Epidermal melanocyte (primary cell): ENCODE results near the gene ARPIN.
"Not testable (repeated sequence)": the region's sequence is repeated elsewhere in the genome, so short reads cannot be mapped to it uniquely, and the experiment has no call there.

Source experiments
- DNase-seq: peaks from one replicate; pipeline ENCODE4 v3.0.0; 2011; ENCODE audit warnings: low spot score; ENCODE audit not compliant: insufficient read length

ARPIN gene

DNA sequence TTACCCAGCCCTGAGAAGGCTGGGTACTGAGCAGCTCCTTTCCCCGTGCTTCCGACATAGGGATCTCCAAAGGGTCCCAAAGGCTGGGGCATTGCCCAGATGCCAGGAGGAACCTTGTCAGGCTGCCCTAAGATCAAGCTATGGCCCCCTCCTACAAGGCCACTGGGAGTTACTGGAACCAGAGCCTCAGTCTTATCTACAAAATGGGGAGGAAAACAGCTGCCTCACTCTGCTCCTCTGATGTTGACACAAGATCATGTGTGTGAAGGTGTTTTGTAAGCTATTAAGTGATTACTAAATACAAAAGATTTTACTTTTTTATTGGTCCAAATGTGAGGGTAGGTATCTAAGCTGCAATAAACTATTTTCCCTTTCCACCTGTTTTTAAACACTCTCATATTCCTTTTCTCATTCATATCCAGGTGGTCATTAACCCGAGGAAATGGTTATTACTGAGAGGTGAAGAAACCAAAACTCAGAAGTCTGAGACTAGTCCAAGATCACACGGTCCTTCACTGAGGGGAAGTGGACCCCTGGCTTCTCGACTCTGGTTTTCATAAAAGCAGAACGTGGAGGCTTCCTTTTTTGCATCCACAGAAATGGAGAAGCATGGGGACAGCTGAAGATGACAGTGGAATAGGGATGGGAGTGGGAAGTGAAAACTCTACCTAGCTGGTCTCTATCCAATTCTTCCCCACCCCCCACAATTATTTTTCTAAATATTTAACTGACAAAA is 1.7 kb downstream of the ARPIN start:
- no peak for DNase-seq

- no peak for DNase-seq
Measured at GRCh38 chr15:89909611-89910010, 3.1 kb downstream of the ARPIN start.

DNA sequence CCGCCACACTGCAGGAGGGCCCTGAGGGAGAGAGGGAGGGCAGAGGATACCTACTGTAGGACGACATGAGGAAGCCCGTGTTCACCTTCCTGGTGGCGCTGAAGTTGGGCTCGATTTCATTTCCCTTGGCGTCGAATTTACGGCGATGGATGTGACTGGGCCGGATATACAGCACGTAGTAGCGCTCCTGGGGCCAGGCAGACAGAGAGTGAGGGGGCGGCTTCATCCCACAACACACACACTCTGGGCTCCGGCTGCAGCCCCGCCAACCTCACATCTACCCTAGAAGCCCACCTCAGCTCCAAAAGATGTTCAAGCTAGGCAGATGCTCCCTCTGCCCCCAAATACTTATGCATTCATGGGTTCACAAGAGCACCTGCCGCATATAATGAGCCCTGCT is 4.5 kb downstream of the ARPIN start:
- DNase-seq = no peak

DNA sequence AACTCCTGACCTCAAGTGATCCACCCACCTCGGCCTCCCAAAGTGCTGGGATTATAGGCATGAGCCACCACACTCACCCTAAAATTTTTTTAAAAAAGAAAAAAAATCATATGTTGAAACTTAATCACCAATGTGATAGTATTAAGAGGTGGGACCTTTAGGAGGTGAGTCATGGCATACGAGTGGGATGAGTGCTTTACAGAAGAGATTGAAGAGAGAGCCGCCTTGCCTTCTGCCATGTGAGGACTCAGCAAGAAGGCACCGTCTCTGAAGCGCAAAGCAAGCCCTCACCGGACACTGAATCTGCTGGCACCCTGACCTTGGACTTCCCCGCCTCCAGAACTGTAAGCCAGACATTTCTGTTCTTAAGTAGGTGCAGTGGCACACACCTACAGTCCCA is 5.5 kb downstream of the ARPIN start:
- DNase-seq = no peak

GRCh38 chr15:89905846-89906378 is 6.8 kb downstream of the ARPIN start:
- DNase-seq = no peak

DNA sequence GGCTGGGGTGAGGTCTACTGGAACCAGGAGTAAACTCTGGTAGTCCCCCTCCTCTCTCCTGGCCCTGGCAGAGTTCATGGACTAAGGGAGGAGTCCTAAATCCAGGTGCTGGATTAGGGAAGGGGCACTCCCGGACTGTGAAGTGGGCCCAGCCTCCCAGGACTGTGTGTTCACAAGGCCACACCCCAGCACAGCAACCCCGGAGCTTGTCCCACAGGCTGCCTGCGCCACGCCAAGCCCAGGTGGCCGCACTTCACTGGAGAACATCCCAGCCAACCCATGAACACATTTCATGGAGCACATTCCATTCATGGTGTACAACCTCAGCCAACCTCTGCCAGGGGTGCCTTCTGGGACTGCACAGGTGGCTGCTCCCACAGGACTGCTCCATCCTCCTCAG is 8.2 kb downstream of the ARPIN start:
- no peak for DNase-seq

DNA sequence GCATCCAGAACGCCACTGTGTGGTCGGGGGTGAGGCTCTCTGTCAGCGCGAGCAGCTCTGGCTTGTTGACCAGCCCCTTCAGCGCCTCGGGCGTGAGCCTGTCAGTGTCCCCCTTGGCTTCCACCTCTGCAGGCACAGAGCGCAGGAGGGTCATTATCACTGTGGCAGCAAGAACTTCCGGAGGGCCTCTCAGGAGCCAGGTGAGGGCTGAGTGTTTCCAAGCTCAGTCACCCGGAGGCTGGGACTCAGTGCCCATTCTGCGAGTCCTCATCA is 9.0 kb downstream of the ARPIN start:
- DNase-seq = no peak

DNA sequence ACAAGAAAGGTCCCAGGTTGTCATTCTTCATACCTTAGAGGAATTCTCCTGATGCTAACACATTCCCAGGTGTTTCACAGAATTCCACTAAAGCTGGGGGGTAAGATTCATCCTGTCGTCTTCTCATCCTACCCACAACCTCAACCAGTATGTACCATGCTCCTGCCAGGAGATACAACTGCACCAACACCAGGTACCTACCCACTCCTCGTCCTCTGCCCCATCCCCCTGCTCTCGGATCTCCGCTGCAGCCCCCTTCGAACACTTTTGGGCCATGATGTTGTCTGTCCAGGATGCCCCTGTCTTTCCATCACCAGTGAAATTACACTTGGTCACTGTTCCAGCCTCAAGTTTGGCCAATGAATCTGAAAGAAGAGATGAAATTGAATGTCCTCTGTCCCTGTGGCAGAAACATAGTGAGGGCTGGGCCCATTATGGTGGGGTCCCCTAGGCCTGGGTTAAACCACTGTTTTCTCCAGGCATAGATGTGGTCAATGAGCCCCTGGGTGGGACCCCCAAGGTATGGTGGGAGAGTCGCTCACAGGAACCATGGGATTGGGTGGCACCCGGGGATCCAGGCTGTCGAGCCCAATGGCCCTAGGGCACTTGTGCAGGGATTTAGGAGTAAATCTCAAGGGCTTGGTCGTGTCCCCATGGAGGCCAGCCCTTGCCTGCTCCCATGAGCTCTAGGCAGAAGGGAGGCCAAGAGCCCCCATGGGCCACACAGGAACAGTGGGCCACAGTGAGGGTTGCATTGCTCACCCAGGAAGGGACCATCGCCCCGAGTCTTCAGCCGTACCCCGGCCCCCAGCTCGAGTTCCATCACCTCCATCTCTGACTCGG is 9.5 kb downstream of the ARPIN start:
- no peak for DNase-seq

- DNase-seq = no peak
Measured at GRCh38 chr15:89900849-89901248, 11.9 kb downstream of the ARPIN start.

DNA sequence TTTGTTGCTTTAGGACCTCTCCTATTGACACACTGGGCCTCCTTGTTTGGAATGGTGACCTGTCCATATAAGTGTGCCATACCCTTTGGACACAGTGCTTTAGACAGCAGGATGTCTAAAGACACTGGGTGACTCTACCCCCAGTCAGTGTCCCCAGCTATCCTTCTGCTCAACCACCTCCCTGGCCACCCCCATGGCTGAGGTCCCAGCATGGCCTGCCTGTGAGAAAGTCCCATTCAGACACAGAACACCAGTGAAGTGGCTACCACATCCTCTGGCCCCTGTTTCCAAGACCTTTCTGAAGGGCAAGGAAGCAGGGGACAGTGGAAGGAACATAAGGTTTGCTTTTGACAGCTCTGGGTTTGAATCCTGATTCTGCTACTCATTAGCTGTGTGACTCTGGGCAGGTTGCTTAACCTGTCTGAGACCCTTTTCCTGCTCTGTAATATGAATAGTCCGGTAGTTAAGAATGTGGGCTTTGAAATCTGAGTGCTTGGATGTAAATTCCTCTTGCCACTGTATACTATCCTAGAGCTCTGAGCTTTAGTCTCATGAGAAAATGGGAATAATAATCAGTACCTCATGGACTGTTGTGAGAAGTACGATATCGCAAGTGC is 12.7 kb downstream of the ARPIN start:
- DNase-seq = no peak

DNA sequence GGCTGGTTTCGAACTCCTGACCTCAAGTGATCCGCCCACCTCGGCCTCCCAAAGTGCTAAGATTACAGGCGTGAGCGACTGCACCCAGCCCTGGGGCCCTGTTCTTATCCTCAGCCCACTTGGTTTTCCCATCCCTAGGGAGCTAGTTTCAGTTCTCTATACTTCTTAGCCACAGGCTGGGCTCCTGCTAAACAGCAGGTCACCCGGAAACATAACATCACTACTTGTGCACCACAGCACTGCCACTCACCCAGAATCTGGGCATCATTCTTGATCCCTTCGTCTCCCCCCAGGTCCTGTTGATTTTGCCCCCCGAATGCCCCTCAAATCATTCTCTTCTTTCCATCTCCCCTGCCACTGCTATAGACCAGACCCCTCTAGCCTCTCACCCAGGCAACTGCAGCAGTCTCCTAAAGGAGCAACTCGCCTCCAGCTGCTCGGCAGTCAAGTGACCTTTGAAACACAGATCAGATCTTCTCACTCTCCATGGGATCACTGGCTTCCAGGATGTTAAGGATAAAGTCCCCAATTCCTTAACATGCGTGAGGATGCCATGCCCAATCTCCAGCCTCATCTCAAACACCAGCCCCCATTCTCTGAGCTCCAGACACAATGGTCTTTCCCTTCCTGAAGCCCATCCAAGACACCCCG is 13.3 kb downstream of the ARPIN start:
- DNase-seq = no peak

DNA sequence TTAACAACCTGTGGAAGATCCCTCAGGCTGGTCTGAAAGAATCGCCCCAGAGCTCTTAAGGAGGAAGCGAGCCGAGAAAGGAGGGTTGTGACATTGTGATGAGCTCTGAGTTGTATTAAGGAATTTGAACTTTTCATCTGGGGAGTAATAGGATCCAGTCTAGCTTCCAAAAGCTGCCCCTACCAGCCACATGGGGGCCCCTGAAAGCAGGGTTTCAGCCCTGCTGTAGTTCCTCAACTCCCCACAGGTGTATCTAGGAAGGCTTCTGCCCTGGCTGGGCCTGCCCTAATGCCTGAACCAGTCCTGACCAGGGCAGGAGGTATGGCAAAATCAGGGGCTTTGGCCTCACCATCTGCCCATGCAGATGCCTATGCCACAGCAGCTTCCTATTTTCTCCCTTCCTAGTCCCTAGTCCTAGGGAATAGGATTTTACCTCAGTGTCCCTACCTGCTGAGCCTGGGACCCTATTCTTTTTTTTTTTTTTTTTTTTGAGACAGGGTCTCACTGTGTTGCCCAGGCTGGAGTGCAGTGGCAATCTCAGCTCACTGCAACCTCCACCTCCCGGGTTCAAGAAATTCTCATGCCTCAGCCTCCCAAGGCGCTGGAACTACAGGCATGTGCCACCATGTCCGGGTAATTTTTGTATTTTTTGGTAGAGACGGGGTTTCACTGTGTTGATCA is 14.0 kb downstream of the ARPIN start:
- no peak for DNase-seq

GRCh38 chr15:89898146-89898545 is 14.6 kb downstream of the ARPIN start:
- DNase-seq = no peak

GRCh38 chr15:89893696-89894447 is 18.9 kb downstream of the ARPIN start, which contains the start of gene AP3S2:
Gene AP3S2, minus strand, starts transcription at chr15:89893994. Its CDS starts 45 bp downstream, at chr15:89893949.
- peak; percentile 81 for DNase-seq

DNA sequence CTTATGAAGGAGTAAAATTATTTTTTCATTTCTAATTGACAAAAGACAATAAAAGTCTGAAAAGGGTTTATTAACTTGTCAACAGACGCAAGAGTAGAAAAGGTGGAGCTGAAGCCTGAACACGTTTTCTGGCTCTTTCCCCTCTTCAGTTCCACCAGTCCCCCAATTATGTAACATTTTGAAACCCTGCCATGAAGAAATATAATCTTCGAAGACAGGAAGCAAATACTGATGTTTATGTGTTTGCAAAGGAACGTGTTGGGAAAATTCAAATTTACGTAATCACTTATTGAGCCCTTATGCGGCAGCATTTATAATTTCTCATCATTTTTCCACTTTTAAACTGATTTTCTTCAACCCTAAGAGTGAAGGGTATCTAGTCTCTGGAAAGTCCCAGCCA is 19.7 kb downstream of the ARPIN start:
- DNase-seq = no peak

DNA sequence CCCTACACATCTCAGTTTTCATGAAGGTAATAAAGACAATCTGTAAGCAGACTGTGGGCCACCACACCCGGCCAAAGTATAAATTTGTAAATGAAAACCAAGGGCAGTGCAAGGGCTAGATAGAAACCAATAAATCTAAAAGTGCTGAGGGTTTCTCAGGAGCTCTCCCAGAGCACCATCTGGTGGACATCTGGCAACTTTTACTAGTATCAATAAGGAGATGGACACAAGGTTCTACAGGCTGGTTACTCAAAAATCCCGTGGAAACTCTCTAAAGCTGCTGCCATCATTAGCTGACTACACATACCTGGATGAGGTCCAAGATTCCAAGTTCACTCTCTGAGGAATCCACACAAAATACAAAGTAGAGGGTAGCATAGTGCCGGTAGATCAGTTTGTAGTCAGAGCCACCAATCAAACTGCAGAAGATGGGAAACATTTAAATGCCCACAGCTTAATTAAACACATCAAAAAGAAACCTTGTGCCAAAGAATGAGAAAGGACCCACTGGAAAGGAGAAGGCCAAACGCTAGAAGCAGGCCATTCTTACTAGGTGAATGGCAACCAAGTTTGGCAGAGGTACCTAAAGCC is 24.4 kb downstream of the ARPIN start:
- no peak for DNase-seq

- DNase-seq = no peak
Measured at GRCh38 chr15:89885611-89886010, 27.1 kb downstream of the ARPIN start.

GRCh38 chr15:89885179-89885578 is 27.6 kb downstream of the ARPIN start:
- DNase-seq = not testable (repeated sequence)

GRCh38 chr15:89883518-89883917 is 29.2 kb downstream of the ARPIN start:
- DNase-seq = no peak

GRCh38 chr15:89880727-89881126 is 32.0 kb downstream of the ARPIN start:
- no peak for DNase-seq
